GM12864 (cell line): ENCODE results near the gene LGI2.
"Not testable (repeated sequence)": the region's sequence is repeated elsewhere in the genome, so short reads cannot be mapped to it uniquely, and the experiment has no call there.

Experiments used
- DNase-seq: peaks from one replicate; pipeline ENCODE4 v3.0.0-alpha.2; 2011; ENCODE audit warnings: low read depth
- H3K4me3 ChIP-seq: 2 replicates; pipeline ENCODE4 v1.5.1; 2011; ENCODE audit warnings: mild to moderate bottlenecking, low read depth, low read length, control low read depth
- TF ChIP-seq, protein P1 (sequence below): IDR thresholded peaks from 2 replicates; pipeline ENCODE4 v1.5.1; 2011; ENCODE audit warnings: low read depth, mild to moderate bottlenecking, moderate library complexity, low read length, control low read depth, inconsistent platforms; ENCODE audit errors: missing control alignments

Gene LGI2

DNA sequence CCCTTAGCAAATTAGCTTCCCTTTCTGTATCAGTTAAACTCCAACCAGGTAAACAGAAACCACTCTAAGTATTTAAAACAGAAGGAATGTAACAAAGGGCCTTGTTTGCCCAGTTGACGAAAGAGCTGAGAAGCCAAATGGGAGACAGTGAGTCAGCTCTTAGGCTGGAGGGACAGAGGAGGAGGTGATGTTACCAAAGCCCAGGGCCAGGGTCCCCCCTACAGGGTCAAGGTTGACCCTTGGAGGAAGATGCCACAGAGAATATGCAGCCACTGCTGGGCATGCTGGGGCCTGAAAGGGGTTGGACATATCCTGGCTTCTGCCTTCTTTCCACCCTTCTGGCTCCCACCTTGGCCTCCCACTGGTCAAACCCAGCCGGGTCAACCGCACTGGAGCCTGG lies 38.3 kb upstream of the LGI2 start:
- DNase-seq = no peak
- no peak overlapping the region for H3K4me3 ChIP-seq
- TF ChIP-seq, protein P1, sequence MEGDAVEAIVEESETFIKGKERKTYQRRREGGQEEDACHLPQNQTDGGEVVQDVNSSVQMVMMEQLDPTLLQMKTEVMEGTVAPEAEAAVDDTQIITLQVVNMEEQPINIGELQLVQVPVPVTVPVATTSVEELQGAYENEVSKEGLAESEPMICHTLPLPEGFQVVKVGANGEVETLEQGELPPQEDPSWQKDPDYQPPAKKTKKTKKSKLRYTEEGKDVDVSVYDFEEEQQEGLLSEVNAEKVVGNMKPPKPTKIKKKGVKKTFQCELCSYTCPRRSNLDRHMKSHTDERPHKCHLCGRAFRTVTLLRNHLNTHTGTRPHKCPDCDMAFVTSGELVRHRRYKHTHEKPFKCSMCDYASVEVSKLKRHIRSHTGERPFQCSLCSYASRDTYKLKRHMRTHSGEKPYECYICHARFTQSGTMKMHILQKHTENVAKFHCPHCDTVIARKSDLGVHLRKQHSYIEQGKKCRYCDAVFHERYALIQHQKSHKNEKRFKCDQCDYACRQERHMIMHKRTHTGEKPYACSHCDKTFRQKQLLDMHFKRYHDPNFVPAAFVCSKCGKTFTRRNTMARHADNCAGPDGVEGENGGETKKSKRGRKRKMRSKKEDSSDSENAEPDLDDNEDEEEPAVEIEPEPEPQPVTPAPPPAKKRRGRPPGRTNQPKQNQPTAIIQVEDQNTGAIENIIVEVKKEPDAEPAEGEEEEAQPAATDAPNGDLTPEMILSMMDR = no peak

DNA sequence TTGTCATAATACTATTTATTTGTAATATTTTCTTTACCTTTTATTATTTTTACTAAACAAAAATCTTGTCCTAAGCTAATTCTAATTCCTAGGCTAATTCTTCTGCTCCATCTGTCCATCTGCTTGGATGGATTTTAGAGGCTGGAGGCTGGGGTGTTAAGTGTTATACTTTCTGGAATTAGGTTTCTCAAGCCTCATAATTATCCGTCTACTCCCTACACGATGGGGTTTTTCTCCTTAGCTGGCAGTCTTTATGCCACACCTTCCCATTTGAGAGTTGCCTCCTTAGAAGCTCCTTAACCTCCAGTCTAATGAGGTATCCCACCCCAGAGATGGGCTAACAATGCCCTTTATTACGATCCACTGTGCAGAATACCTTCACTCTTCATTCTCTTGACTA lies 37.6 kb upstream of the LGI2 start:
- TF ChIP-seq, protein P1 = no peak
- no peak overlapping the region for H3K4me3 ChIP-seq
- no peak for DNase-seq

DNA sequence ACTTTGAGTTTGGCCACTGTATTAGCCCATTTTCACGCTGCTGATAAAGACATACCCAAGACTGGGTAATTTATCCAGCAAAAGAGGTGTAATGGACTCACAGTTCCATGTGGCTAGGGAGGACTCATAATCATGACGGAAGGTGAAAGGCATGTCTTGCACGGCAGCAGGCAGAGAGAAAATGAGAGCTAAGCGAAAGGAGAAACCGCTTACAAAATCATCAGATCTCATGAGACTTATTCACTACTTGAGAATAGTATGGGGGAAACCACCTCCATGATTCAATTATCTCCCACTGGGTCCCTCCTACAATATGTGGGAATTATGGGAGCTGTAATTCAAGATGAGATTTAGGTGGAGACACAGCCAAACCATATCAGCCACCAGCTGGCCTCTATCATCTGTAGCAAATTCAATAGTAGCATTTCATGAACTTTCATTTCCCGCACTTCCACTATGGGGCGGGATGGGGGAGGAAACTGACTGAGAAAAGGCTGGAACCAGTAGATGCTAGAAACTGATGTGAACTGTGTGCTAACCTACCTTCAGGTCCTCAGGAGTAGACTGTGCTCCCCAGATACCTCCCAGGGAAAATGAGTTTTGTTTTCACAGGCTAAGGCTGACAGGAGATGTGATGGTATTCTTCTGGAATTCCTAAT lies 35.3 kb upstream of the LGI2 start:
- TF ChIP-seq, protein P1 = no peak
- no peak overlapping the region for H3K4me3 ChIP-seq
- DNase-seq = no peak

DNA sequence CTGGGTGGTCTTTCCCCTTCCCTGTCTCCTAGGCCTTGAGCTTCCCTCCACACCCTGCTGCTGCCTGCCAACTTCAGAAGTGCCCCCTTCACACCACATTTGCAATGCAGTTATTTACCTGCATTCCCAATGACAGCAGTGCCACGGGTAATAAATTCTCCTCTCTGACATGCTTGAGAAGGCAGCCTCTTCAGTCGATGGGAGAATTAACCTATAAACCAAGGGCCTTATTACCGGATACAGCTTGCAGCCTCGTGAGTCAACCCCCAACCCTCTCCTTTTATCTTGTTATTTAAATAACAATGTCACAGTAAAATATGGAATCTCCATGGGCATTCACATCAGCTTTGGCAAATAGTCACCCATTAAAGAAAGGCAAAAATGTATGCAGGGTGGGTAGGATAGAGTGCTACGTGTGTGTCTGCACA lies 34.7 kb upstream of the LGI2 start:
- no peak overlapping the region for H3K4me3 ChIP-seq
- no peak for DNase-seq
- TF ChIP-seq, protein P1 = no peak

DNA sequence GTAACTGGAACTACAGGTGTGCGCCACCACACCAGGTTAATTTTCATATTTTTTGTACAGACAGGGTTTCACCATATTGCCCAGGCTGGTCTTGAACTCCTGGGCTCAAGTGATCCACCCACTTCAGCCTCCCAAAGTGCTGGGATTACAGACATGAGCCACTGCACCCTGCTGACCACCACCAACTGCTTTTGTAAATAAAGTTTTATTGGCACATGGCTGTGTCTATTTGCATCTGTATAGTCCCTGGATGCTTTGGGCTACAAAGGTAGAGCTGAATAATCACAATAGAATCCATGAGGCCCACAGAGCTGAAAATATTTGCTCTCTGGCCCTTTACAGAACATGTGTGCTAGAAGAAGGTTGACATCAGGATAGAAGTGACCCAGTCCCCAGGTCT lies 33.7 kb upstream of the LGI2 start:
- DNase-seq = not testable (repeated sequence)

DNA sequence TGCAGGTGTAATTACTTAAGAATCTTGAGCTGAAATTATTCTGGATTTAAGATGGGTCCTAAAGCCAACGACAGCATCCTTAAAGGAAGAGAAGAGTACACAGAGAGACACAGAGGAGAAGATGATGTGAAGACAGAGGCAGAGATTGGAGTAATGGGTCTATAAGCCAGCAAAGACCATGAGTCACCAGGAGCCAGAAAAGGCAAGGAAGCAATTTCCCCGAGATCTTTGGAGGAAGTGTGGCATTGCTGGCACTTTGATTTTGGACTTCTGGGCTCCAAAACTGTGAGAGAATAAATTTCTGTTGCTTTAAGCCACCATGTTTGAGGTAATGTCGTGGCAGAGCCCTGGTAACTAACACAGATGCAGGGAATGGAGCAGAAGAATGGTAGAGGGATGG lies 32.4 kb upstream of the LGI2 start:
- no peak overlapping the region for H3K4me3 ChIP-seq
- TF ChIP-seq, protein P1 = no peak
- DNase-seq = no peak

More for the DNA sequence above, 33.7 kb upstream of the LGI2 start:
- H3K4me3 ChIP-seq = not testable (repeated sequence)

DNA sequence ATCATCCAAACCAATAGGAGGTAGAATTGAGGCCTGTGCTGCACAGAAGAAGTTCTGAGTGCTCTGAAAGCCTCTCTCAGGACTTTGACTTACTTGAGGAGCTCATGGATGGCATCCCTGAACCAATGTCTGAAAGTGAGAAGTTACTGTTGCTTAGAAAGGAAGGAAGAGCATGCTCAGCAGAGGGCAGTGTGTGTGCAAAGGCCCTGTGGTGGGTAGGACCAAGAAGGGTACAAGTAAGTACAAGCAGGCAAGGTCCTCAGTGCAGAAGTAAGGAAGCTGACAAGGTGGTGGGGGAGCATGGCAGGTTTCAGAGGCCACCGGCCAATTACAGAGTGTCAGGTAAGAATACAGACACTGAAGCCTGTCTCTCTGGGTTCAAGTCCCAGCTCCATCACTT lies 31.4 kb upstream of the LGI2 start:
- no peak for DNase-seq
- H3K4me3 ChIP-seq = no peak overlapping the region
- TF ChIP-seq, protein P1 = no peak
